ENCODE data around the gene UTS2R. TPM values are rescaled to one million over a fixed set of nuclear protein-coding genes. Genes with fewer than 3 reads are reported as not detected.

Gene UTS2R
- total RNA-seq, 1 donor from 2014 or later = 6.5 TPM

GRCh38 chr17:82384730-82385481, 13.3 kb downstream of the UTS2R start:
- no peak for TF ChIP-seq CTCF (IDR thresholded peaks at IDR 0.05; ENCODE audit: unreplicated experiment)
- H3K27ac Mint-ChIP-seq = no peak overlapping the region
- no peak overlapping the region for H3K4me3 Mint-ChIP-seq
- DNase-seq (ENCODE audit: low spot score in 2 of 2, unreplicated experiment in 2 of 2) = peak in 1 of 2 experiments; percentile 69
- H3K36me3 Mint-ChIP-seq = no peaks in the 10 kb centered on the region
- H3K4me1 Mint-ChIP-seq = peaks cover 24% of the 10 kb centered on the region
- H3K27me3 Mint-ChIP-seq (ENCODE audit: low read depth) = peaks cover 21% of the 10 kb centered on the region
- H3K9me3 Mint-ChIP-seq = no peaks in the 10 kb centered on the region

DNA sequence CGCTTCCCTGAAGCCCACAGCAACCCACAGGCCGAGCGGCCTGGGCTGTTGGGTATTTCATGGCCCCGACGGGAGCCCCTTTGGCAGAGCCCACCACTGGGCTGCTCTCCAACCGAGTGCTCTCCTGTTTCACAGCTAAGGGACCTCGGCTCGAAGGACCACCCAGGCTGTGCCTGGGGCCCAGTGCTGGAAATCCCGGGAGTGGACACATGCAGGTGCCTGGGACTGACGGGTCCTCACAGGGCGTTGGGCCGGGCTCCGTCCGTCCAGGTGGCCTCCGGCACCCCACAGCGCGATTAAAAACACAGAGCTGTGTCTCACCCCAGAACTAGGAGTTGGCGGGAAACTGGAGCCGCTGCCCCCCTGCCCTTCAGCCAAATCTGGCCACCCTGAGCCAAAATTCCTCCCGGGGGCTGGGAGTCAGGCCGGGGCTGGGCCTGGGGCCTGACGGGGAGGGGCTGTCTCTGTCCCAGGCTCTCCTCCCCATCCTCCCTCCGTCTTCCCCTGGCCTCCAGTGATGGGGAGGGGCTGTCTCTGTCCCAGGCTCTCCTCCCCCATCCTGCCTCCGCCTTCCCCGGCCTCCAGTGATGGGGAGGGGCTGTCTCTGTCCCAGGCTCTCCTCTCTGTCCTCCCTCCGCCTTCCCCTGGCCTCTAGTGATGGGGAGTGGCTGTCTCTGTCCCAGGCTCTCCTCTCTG, 14.1 kb downstream of the UTS2R start:
- Mint-ChIP-seq H3K27ac (no peak overlapping the region), H3K36me3 (no peaks in the 10 kb centered on the region), H3K4me3 (no peak overlapping the region), H3K4me1 (peaks cover 24% of the 10 kb centered on the region), H3K9me3 (no peaks in the 10 kb centered on the region), H3K27me3 (ENCODE audit: low read depth) (peaks cover 14% of the 10 kb centered on the region)
- TF ChIP-seq CTCF (IDR thresholded peaks at IDR 0.05; ENCODE audit: unreplicated experiment) = no peak
- DNase-seq (ENCODE audit: low spot score in 2 of 2, unreplicated experiment in 2 of 2) = no peak

DNA sequence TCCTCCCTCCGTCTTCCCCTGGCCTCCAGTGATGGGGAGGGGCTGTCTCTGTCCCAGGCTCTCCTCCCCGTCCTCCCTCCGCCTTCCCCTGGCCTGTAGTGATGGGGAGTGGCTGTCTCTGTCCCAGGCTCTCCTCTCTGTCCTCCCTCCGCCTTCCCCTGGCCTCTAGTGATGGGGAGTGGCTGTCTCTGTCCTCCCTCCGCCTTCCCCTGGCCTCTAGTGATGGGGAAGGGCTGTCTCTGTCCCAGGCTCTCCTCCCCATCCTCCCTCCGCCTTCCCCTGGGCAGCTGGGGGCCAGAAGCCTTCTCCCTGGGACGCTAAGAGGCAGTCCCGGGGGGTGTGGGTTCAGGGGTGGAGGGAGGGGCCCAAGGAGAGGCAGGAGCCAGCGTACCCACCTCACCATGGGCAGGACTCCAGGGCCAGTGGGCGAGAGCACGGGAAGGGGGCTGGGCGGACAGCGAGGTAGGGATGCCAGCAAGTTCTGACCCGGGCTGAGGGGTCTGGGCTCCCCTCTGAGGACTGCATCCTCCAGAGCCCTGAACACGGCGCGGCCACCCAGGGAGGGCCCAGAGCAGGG, 14.8 kb downstream of the UTS2R start:
- H3K27me3 Mint-ChIP-seq (ENCODE audit: low read depth) = peaks cover 8% of the 10 kb centered on the region
- no peak overlapping the region for H3K4me3 Mint-ChIP-seq
- peaks cover 24% of the 10 kb centered on the region for H3K4me1 Mint-ChIP-seq
- no peak for TF ChIP-seq CTCF (IDR thresholded peaks at IDR 0.05; ENCODE audit: unreplicated experiment)
- H3K9me3 Mint-ChIP-seq = no peaks in the 10 kb centered on the region
- H3K27ac Mint-ChIP-seq = no peak overlapping the region
- DNase-seq (ENCODE audit: low spot score in 2 of 2, unreplicated experiment in 2 of 2) = no peak
- no peaks in the 10 kb centered on the region for H3K36me3 Mint-ChIP-seq

DNA sequence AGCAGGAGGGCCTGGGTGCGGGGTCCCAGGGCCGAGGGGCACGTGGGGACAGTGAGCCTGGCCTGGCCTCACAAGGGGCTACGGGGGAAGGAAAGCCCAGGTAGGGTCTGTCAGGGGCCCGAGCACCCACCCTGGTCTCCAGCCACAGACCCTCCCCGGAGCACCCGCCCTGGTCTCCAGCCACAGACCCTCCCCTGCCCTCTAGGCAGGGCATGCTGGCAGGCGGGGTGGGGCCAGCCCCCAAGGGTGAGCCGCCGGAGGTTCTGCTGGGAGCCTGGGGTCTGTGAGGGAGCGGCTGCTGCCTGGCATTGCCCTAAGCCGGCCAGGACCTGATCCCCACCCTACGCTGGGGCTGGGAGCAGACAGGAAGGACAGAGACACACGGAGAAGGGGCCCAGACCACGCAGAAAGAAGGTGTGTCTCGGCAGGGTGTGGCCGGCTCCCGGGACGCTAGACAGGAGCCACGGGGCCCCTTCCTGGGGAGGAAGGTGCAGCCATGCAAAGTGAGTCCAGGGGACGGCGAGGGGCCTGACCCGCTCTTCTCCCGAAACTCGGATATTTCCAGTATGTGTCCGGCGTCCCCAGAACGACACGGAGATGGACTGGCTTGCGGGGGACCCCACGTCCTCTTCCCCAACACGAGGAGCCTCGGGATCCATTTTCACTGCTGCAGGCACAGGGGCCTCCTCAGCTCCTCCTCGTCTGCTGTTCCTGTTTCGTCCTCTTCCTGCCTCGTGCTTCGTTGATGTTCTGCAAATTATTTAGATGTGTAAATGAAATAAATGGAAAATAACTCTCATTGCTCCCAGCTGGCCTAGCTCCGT, 15.5 kb downstream of the UTS2R start:
- Mint-ChIP-seq H3K27ac (no peak overlapping the region), H3K27me3 (ENCODE audit: low read depth) (peaks cover 6% of the 10 kb centered on the region), H3K4me1 (peaks cover 24% of the 10 kb centered on the region), H3K36me3 (peaks cover 1% of the 10 kb centered on the region), H3K4me3 (no peak overlapping the region), H3K9me3 (no peaks in the 10 kb centered on the region)
- DNase-seq (ENCODE audit: low spot score in 2 of 2, unreplicated experiment in 2 of 2) = no peak
- TF ChIP-seq CTCF (IDR thresholded peaks at IDR 0.05; ENCODE audit: unreplicated experiment) = no peak

DNA sequence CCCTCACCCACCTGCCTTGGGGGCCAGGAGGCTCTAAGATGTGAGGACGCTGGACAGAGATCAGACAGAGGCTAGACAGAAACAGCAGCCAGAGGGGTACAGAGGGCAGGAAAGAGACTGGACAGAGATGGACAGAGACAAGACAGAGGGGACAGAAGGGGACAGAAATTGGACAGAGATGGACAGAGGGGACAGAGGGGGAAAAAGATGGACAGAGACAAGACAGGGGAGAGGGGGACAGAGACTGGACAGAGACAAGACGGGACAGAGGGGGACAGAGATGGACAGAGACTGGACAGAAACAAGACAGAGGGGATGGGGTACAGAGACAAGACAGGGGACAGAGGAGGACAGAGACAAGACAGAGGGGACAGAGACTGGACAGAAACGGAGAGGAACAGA, 16.1 kb downstream of the UTS2R start:
- Mint-ChIP-seq H3K9me3 (no peaks in the 10 kb centered on the region), H3K36me3 (peaks cover 6% of the 10 kb centered on the region), H3K4me3 (no peak overlapping the region), H3K27me3 (ENCODE audit: low read depth) (peaks cover 6% of the 10 kb centered on the region), H3K27ac (no peak overlapping the region), H3K4me1 (peaks cover 24% of the 10 kb centered on the region)
- no peak for DNase-seq (ENCODE audit: low spot score in 2 of 2, unreplicated experiment in 2 of 2)
- TF ChIP-seq CTCF (IDR thresholded peaks at IDR 0.05; ENCODE audit: unreplicated experiment) = no peak
